Activated T-helper 17 cell treated with anti-CD3 and anti-CD28 coated beads, Interleukin-2, amount 50 U/mL, for 72 hours (primary cell): Measurements from ENCODE around the gene MTHFD2. TPM values are rescaled to one million over a fixed set of nuclear protein-coding genes. Genes with fewer than 3 reads are reported as not detected.
"Not testable (repeated sequence)": the region's sequence is repeated elsewhere in the genome, so short reads cannot be mapped to it uniquely, and the experiment has no call there.

ENCODE experiments used
- ATAC-seq: fragments of 150-1000 bp; cut with Tn5 transposase; replicated peaks from 2 replicates; pipeline ENCODE4 v1.10.0; 2021; ENCODE audit warnings: mild to moderate bottlenecking, moderate library complexity
- H3K27ac Mint-ChIP-seq: one replicate; pipeline ENCODE4 v1.8.0; 2022; ENCODE audit warnings: mixed read lengths
- H3K27me3 Mint-ChIP-seq: one replicate; pipeline ENCODE4 v1.8.0; 2022; ENCODE audit warnings: mixed read lengths
- H3K36me3 Mint-ChIP-seq: one replicate; pipeline ENCODE4 v1.8.0; 2022; ENCODE audit warnings: low read depth, mild to moderate bottlenecking, mixed read lengths
- H3K4me1 Mint-ChIP-seq: one replicate; pipeline ENCODE4 v1.8.0; 2022; ENCODE audit warnings: mixed read lengths
- H3K4me3 Mint-ChIP-seq: one replicate; pipeline ENCODE4 v1.8.0; 2022; ENCODE audit warnings: mild to moderate bottlenecking, mixed read lengths
- H3K9me3 Mint-ChIP-seq: one replicate; pipeline ENCODE4 v1.8.0; 2022; ENCODE audit warnings: mixed read lengths
- total RNA-seq, 2 donors: library from RNA; stranded (reverse); gene quantifications; one replicate each; pipeline ENCODE4 v1.2.3, GENCODE V29; 2022

Gene MTHFD2
- total RNA-seq, 2 donors from 2014 or later = 281 to 284 TPM

DNA sequence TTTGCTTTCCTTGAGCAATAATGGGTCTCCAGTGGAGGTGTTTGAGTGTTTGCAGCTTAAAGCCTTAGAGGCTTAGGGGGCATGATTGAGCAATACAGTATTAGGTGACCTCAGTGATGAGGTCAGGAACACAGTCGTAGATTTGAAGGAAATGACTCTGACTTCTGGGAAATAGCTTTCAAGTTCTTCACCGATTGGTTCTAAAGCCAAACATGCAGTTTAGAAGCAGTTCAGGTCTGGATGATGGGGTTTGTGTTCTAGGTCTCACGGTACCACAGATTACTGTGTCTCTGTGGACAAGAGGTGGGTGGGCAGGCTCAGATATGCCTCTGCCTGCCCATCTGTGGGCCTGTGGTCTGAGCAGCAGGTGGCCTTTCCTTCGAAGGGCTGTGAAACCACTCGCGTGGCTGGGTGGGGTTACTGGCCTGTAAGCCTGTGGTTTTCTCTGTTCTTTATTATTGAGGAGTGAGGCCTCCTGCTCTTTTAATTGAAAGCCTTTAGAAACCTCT lies 7.8 kb downstream of the MTHFD2 start:
- Mint-ChIP-seq H3K36me3 (peaks cover 100% of the 10 kb centered on the region), H3K4me3 (peak overlapping the region; percentile 92), H3K9me3 (no peaks in the 10 kb centered on the region), H3K4me1 (peaks cover 34% of the 10 kb centered on the region), H3K27me3 (no peaks in the 10 kb centered on the region), H3K27ac (peak overlapping the region; percentile 85)
- ATAC-seq = peak; percentile 91

DNA sequence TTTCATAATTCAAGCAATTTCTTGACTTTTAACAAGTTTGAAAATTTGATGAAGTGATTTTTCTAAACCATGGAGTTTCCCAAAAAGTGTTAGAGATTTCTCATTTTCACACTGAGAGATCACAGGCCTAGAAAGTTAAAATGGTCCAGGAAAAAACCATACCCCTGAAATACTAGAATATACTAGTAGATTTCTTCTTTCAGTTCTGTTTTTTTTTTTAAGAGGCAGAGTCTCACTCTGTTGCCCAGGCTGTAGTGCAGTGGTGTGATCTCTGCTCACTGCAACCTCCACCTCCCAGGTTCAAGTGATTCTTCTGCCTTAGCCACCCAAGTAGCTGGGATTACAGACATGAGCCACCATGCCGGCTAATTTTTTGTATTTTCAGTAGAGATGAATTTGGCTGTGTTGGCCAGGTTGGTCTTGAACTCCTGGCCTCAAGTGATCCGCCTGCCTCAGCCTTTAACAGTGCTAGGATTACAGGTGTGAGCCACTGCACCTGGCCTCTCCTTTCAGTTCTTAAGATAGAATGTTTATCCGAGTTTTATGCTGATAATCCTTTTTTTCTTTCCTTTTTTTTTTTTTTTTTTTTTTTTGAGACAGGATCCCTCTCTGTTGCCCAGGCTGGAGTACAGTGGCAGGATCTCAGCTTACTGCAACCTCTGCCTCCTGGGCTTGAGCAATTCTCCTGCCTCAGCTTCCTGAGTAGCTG lies 14.4 kb downstream of the MTHFD2 start:
- Mint-ChIP-seq H3K27ac (no peak overlapping the region), H3K36me3 (peaks cover 100% of the 10 kb centered on the region), H3K4me1 (peaks cover 7% of the 10 kb centered on the region), H3K4me3 (no peak overlapping the region), H3K9me3 (no peaks in the 10 kb centered on the region), H3K27me3 (no peaks in the 10 kb centered on the region)
- no peak for ATAC-seq

DNA sequence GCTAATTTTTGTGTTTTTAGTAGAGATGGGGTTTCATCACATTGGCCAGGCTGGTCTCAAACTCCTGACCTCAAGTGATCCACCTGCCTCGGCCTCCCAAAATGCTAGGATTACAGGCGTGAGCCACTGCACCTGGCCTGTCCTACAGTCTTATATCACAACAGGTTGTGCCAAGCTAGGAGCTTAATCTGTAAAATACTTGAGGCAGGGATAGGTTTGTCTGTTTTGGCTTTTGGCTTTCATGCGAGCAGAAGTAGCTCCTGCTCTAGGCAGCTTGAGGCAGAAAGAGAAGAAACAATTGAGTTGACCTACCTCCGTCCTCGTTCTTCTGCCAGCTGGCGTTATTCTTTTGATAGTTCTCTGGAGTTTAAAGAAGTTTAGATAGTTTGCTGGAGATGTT lies 17.4 kb downstream of the MTHFD2 start:
- H3K27me3 Mint-ChIP-seq, H3K27ac Mint-ChIP-seq, H3K9me3 Mint-ChIP-seq, H3K4me1 Mint-ChIP-seq, ATAC-seq, H3K4me3 Mint-ChIP-seq: not testable (repeated sequence)
- peaks cover 100% of the 10 kb centered on the region for H3K36me3 Mint-ChIP-seq

DNA sequence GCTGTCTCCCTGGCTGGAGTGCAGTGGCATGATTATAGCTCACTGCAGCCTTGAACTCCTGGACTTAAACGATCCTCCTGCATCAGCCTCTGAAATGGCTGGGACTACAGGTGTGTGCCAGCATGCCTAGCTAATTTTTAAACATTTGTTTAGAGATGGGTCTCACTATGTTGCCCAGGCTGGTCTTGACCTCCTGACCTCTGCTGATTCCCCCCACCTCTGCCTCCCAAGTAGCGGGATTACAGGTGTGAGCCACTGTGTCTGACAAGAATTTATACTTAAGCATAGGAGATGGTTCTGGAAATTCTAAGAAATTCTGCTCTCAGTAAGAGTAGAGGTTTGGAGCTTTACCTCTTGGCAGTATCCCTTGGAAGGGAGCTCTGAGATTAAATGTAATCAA lies 18.2 kb downstream of the MTHFD2 start:
- Mint-ChIP-seq H3K4me1 (no peaks in the 10 kb centered on the region), H3K27me3 (no peaks in the 10 kb centered on the region), H3K27ac (no peak overlapping the region), H3K4me3 (no peak overlapping the region), H3K9me3 (no peaks in the 10 kb centered on the region), H3K36me3 (peaks cover 100% of the 10 kb centered on the region)
- no peak for ATAC-seq

DNA sequence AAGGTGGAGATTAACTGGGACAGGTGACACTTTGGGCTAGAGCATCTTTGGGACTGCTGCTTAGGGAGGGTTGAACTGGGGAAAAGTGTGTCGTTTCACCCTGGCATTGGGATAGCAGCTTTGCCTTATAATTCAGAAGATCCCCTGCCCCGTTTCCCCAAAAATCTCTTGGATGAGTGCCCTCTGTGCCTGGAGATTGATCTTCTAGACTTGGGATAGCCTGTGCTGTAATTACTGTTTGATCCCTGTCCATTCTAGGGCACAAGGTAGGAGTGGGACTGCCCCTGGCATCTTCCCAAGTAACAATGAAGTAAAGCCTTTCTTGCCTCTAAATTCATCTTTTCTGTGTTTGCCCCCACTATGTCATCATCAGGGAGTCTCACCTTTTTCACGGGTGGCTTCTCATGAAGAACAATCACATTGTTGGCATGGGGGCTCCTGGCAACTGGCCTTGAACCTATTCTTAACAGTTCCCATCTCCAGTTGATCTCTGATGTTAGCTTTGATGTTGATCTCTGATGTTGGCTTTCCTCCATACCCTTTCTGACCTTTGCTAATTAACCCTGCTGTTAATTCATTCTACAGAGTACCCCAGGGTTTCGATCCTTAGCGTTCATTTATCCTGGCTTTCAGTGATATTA lies 21.6 kb downstream of the MTHFD2 start:
- no peak for ATAC-seq
- Mint-ChIP-seq H3K27me3 (no peaks in the 10 kb centered on the region), H3K27ac (peak overlapping the region; percentile 69), H3K36me3 (peaks cover 83% of the 10 kb centered on the region), H3K9me3 (no peaks in the 10 kb centered on the region), H3K4me3 (no peak overlapping the region), H3K4me1 (no peaks in the 10 kb centered on the region)

DNA sequence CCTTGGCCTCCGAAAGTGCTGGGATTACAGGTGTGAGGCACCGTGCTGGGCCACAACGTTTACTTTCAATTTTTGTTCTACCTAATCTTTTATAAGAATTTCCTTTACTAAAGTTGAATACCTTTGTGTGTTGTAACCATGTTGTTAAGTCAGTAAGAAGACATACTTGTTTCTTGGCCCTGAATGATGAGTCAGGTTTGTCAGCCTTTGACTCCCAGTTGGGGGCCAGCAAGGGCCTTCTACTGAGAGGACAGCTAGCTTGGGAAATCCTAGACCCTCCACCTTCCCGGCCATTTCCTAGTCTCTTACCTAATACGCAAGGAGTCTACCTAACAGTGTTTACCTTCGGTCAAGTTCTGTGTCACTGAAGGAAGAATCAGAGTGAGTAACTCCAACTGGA lies 22.7 kb downstream of the MTHFD2 start:
- Mint-ChIP-seq H3K4me1 (no peaks in the 10 kb centered on the region), H3K9me3 (no peaks in the 10 kb centered on the region), H3K4me3 (no peak overlapping the region), H3K36me3 (peaks cover 72% of the 10 kb centered on the region), H3K27ac (no peak overlapping the region), H3K27me3 (no peaks in the 10 kb centered on the region)
- ATAC-seq = no peak

DNA sequence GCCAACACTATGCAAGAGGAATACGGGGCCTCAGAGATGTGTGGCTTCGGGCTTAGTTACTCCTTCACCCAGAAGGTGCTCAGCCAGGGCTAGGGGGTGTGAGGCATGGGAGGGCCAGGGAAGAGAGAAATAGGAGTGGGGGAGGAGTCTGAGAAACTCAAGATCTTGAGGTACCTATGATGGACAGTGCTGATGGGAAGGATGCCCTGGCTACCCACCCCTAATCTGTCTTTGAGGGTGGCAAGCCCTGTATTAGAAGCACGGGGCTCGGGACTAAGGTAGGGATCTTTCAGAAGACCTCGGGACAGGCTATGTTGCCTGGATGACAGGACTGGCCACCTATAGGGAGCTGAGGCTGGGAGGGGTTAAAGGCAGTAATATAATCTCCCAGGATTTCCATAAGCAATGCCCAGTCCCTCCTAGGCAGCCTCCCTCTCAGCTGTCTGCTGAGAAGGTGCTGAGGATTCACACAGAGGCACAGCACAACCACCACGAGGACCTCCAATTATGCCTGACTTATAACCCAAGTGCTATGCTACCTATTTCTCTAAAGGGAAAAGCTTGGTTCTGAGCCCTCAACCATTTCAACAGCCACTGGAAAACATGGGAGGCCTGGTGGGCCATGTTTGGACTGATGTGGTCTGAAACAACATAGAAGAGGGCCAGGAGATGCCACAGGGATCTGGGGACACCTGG lies 23.3 kb downstream of the MTHFD2 start:
- H3K9me3 Mint-ChIP-seq = no peaks in the 10 kb centered on the region
- H3K4me3 Mint-ChIP-seq = no peak overlapping the region
- H3K36me3 Mint-ChIP-seq = peaks cover 66% of the 10 kb centered on the region
- ATAC-seq = no peak
- no peaks in the 10 kb centered on the region for H3K4me1 Mint-ChIP-seq
- H3K27me3 Mint-ChIP-seq = no peaks in the 10 kb centered on the region
- H3K27ac Mint-ChIP-seq = peak overlapping the region; percentile 25

DNA sequence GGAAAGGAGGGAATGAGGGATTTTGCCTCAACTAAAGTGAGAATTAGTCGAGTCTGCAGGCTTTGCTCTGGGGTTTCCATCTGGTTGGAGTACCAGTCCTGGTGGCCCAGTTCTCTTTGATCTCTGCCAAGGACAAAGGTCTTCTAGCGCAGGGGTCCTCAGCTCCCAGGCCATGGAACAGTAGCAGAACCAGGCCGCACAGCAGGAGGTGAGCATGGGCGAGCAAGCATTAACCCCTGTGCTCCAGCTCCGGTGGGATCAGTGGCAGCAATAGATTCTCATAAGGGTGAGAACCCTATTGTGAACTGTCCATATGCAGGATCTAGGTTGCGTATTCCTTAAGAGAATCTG lies 23.9 kb downstream of the MTHFD2 start:
- Mint-ChIP-seq H3K4me1 (no peaks in the 10 kb centered on the region), H3K36me3 (peaks cover 60% of the 10 kb centered on the region), H3K27ac (peak overlapping the region; percentile 25), H3K4me3 (no peak overlapping the region), H3K27me3 (no peaks in the 10 kb centered on the region), H3K9me3 (no peaks in the 10 kb centered on the region)
- no peak for ATAC-seq

DNA sequence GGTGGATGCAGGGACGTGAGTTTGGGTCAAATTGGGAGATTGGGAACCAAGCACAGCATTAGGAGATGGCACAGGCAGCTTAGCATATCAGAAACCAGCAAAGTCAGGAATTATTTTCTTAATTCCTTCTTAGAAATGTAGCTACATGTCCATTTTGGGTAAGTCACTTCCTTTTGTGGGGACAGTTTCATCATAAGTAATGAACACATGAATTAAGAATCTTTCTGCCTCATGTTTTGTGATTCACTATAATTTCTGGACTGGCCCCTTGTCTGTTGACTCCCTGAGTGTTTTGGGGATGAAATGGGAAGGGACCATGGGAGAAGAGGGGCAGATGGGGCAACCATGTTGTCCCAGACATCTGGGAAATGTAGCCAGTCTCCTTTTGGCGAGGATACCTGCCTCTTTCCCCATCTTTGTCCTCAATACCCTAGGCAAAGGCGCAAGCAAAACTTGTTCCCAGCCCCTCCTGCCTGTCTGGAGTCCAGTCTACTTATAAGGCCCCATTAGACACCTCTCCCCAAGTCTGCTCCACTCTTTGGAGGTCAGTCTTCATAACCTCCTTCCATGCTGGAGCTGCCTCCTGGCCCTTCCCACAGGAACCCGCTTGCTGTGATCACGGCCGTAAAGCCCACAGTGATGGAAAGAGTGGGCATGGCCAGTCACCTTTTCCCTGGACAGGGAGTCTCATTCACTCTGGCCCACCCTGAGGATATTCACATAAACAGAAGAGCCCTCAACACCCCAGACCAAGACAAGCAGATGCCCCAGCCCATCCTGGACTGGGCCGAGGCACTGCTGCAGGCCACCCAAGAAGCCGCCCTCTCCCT lies 25.7 kb downstream of the MTHFD2 start:
- Mint-ChIP-seq H3K36me3 (peaks cover 42% of the 10 kb centered on the region), H3K4me3 (no peak overlapping the region), H3K9me3 (no peaks in the 10 kb centered on the region), H3K27ac (peak overlapping the region; percentile 75), H3K27me3 (no peaks in the 10 kb centered on the region), H3K4me1 (no peaks in the 10 kb centered on the region)
- no peak for ATAC-seq

DNA sequence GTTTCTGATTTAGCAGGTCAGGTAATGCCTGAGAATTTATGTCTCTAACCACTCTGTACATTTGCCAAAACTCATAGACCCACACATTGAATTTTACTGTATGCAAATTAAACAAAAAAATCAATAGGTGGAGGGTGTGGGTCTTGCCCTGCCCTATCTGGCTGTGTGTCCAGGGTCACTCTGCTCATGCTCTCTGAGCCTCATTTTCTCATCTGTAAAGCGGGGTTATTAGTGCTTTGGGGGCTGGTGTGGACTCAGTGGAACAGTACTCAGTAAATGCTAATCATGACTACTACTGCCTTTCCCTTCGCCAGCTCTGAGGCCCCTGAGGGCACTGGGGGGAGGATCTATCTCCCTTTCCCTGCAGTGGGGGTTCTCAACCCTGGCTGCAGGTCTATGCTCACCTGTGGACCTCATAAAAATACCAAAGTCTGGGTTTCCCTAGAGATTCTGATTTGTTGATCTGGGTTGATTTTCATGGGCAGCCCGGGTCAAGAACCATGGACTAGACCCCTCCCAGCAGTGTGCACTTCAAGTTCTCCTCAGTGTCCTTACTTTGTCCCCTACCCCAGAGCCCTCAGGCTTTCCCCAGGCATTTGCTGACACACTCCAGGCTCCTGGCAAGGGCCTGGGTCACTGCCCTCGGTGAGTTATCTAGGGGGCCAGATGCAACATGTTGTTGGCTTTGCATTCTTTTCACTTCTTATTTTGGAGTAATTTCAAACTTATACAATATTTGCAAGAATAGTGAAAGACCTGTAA lies 27.5 kb downstream of the MTHFD2 start:
- Mint-ChIP-seq H3K4me1 (no peaks in the 10 kb centered on the region), H3K9me3 (no peaks in the 10 kb centered on the region), H3K4me3 (no peak overlapping the region), H3K36me3 (peaks cover 24% of the 10 kb centered on the region), H3K27me3 (no peaks in the 10 kb centered on the region), H3K27ac (peak overlapping the region; percentile 48)
- no peak for ATAC-seq

DNA sequence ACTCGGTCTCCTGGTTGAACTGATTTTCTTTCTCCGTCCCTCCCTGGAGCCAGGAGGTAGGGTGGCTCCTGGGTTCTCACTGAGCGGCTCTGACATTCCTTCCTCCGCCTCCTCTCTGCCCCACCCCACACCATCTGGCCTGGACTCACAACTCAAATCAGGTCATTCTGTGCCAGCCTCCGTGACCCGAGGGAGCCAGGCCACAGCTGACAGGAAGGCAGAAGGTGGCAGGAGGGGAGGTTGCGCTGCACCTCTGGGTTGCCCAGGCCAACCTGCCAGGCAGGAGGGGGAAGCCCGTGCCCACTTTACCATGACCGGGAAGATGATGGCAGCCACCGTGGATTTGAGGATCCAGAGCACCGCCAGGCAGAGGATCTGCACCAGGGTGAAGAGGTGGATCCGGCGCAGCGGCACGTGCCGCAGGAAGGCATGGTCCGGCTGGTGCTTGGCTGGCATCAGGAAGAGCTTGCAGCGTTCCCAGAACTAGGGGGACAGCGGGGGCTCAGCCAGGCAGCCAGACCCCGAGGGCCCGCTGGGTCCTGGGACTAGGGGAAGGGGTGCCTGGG lies 28.3 kb downstream of the MTHFD2 start:
- Mint-ChIP-seq H3K9me3 (no peaks in the 10 kb centered on the region), H3K4me1 (no peaks in the 10 kb centered on the region), H3K27me3 (no peaks in the 10 kb centered on the region), H3K27ac (peak overlapping the region; percentile 48), H3K36me3 (peaks cover 16% of the 10 kb centered on the region), H3K4me3 (no peak overlapping the region)
- ATAC-seq = no peak

DNA sequence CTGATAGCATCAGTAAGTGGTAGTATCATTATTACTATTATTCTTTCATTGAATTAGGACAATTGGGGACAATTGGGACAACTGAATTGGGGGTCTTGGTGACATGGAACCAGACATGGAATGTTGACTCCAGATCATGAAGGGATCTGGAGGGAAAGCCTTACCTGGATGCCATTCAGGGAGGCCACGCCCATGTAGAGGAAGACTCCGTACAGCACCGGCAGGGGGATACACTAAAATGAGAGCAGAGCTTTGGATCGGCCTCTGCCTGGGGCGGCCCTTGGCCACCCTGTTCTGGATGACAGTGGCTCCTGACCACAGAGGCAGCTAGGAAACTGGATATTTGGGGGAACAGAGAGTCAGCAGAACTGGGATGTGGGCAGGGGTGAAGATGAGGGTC lies 29.2 kb downstream of the MTHFD2 start:
- Mint-ChIP-seq H3K9me3 (no peaks in the 10 kb centered on the region), H3K36me3 (peaks cover 10% of the 10 kb centered on the region), H3K4me1 (no peaks in the 10 kb centered on the region), H3K27ac (peak overlapping the region; percentile 20), H3K4me3 (no peak overlapping the region), H3K27me3 (no peaks in the 10 kb centered on the region)
- ATAC-seq = no peak

DNA sequence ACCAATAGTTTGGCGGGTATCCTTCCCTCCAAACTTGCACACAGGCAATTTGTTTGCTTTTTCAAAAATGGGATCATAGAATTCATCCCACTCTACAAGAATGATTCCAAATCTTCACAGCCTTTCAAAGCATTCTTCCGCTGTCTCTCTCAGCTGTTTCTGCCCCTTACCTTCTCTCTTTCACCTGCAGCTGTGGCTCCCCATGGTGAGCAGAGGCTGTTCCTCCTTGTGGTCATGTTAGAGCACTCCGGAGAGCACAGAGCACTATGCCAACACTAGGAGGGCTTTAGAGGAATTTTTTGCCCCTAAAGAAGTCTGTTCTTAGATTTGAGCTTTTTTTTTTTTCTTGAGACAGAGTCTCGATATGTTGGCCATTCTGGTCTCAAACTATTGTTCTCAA lies 30.4 kb downstream of the MTHFD2 start:
- no peaks in the 10 kb centered on the region for H3K4me1 Mint-ChIP-seq
- ATAC-seq = no peak
- no peak overlapping the region for H3K4me3 Mint-ChIP-seq
- H3K27ac Mint-ChIP-seq = no peak overlapping the region
- peaks cover 7% of the 10 kb centered on the region for H3K36me3 Mint-ChIP-seq
- no peaks in the 10 kb centered on the region for H3K27me3 Mint-ChIP-seq
- no peaks in the 10 kb centered on the region for H3K9me3 Mint-ChIP-seq
